ENCODE data around the gene IFIT1B.

The IFIT1B gene

DNA sequence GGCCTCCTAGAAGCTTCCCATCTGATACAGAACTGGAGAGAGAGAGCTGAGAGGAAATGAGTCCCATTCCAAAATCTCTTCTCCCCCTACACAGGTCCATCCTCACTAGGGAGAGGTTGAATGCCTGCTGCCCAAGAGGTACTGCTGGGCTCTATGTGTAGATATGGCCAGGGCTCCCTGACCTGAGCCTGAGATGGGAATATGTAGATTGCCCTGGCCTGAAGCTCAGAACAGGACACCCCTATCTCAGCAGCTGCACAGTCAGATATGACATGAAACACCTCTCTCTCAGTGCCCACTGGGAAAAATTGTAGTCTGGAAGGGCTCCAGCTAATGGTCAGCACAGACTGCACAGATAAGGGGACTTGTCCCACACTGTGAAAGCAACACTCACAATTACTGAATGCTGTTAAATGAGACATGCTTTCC, 3.1 kb upstream of the IFIT1B start (continued):
- TF ChIP-seq, protein P1, sequence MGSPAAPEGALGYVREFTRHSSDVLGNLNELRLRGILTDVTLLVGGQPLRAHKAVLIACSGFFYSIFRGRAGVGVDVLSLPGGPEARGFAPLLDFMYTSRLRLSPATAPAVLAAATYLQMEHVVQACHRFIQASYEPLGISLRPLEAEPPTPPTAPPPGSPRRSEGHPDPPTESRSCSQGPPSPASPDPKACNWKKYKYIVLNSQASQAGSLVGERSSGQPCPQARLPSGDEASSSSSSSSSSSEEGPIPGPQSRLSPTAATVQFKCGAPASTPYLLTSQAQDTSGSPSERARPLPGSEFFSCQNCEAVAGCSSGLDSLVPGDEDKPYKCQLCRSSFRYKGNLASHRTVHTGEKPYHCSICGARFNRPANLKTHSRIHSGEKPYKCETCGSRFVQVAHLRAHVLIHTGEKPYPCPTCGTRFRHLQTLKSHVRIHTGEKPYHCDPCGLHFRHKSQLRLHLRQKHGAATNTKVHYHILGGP (tag by site-specific recombination; IDR thresholded peaks at IDR 0.05): no peak
- TF ChIP-seq ZNF514 (tag by site-specific recombination; IDR thresholded peaks at IDR 0.05) (no peak), ZNF394 (tag by site-specific recombination; IDR thresholded peaks at IDR 0.05; ENCODE audit: borderline replicate concordance) (no peak), ZNF175 (tag by site-specific recombination; IDR thresholded peaks at IDR 0.05) (no peak), ZNF530 (tag by site-specific recombination; IDR thresholded peaks at IDR 0.05; ENCODE audit: low read depth) (no peak), ZEB2 (tag by site-specific recombination; IDR thresholded peaks at IDR 0.05) (no peak), ZXDB (tag by site-specific recombination; IDR thresholded peaks at IDR 0.05) (no peak), ZNF391 (tag by site-specific recombination; IDR thresholded peaks at IDR 0.05; ENCODE audit: borderline replicate concordance, low read depth) (no peak)

GRCh38 chr10:89379103-89379502, 1.2 kb downstream of the IFIT1B start:
- no peak overlapping the region for H3K27ac ChIP-seq (ENCODE audit: extremely low read depth, low read depth, low read length)
- CTCF ChIA-PET: no interaction called here
- POLR2A ChIA-PET: no interaction called here
- TF ChIP-seq ZNF221 (tag by site-specific recombination; IDR thresholded peaks at IDR 0.05; ENCODE audit: borderline replicate concordance): no peak
- TF ChIP-seq SALL2 (tag by site-specific recombination; IDR thresholded peaks at IDR 0.05; ENCODE audit: borderline replicate concordance): no peak
- TF ChIP-seq ZNF404 (tag by site-specific recombination; IDR thresholded peaks at IDR 0.05): no peak
- TF ChIP-seq SP7 (tag by site-specific recombination; IDR thresholded peaks at IDR 0.05): no peak
- no peak for TF ChIP-seq ZNF239 (tag by site-specific recombination; IDR thresholded peaks at IDR 0.05)
- TF ChIP-seq, protein P2, sequence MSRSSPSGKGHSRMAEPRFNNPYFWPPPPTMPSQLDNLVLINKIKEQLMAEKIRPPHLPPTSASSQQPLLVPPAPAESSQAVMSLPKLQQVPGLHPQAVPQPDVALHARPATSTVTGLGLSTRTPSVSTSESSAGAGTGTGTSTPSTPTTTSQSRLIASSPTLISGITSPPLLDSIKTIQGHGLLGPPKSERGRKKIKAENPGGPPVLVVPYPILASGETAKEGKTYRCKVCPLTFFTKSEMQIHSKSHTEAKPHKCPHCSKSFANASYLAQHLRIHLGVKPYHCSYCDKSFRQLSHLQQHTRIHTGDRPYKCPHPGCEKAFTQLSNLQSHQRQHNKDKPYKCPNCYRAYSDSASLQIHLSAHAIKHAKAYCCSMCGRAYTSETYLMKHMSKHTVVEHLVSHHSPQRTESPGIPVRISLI (tag by site-specific recombination; IDR thresholded peaks at IDR 0.05): no peak
- no peak for TF ChIP-seq ZNF585B (tag by site-specific recombination; IDR thresholded peaks at IDR 0.05)
- no peak for TF ChIP-seq KLF8 (tag by site-specific recombination; IDR thresholded peaks at IDR 0.05)
- TF ChIP-seq ZNF658 (tag by site-specific recombination; IDR thresholded peaks at IDR 0.05): no peak
- no peak for TF ChIP-seq REST (tag by site-specific recombination; IDR thresholded peaks at IDR 0.05)
- peaks cover 1% of the 10 kb centered on the region; the same call in 1 of the 2 replicates for H3K4me1 ChIP-seq (ENCODE audit: control insufficient read depth, insufficient read depth, low read length)
- H3K36me3 ChIP-seq (ENCODE audit: control insufficient read depth in 2 of 2, insufficient read depth in 1 of 2, low read length in 2 of 2): no peaks in the 10 kb centered on the region
- no peak overlapping the region for H3K4me3 ChIP-seq (ENCODE audit: low read depth, low read length)
- no peaks in the 10 kb centered on the region for H3K9me3 ChIP-seq (ENCODE audit: control insufficient read depth, insufficient read depth, low read depth, low read length)

- CTCF ChIA-PET: no interaction called here
- TF ChIP-seq, protein P3, sequence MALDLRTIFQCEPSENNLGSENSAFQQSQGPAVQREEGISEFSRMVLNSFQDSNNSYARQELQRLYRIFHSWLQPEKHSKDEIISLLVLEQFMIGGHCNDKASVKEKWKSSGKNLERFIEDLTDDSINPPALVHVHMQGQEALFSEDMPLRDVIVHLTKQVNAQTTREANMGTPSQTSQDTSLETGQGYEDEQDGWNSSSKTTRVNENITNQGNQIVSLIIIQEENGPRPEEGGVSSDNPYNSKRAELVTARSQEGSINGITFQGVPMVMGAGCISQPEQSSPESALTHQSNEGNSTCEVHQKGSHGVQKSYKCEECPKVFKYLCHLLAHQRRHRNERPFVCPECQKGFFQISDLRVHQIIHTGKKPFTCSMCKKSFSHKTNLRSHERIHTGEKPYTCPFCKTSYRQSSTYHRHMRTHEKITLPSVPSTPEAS (tag by site-specific recombination; IDR thresholded peaks at IDR 0.05): no peak
- TF ChIP-seq HOXA7 (CRISPR knock-in tag; IDR thresholded peaks at IDR 0.05; ENCODE audit: borderline replicate concordance) (no peak), KLF9 (tag by site-specific recombination; IDR thresholded peaks at IDR 0.05; ENCODE audit: low read depth) (no peak), ZNF629 (tag by site-specific recombination; IDR thresholded peaks at IDR 0.05) (no peak), ZNF473 (tag by site-specific recombination; IDR thresholded peaks at IDR 0.05) (no peak), ZFP69B (tag by site-specific recombination; IDR thresholded peaks at IDR 0.05) (no peak), ZNF114 (tag by site-specific recombination; IDR thresholded peaks at IDR 0.05) (no peak), ZNF26 (tag by site-specific recombination; IDR thresholded peaks at IDR 0.05) (no peak), BCL11A (tag by site-specific recombination; IDR thresholded peaks at IDR 0.05; ENCODE audit: low read depth) (no peak), ZNF155 (tag by site-specific recombination; IDR thresholded peaks at IDR 0.05) (no peak)
Observed at GRCh38 chr10:89382757-89383156, 4.9 kb downstream of the IFIT1B start.

More at GRCh38 chr10:89382757-89383156, 4.9 kb downstream of the IFIT1B start:
- no peak overlapping the region for H3K27ac ChIP-seq (ENCODE audit: extremely low read depth, low read depth, low read length)
- H3K4me3 ChIP-seq (ENCODE audit: low read depth, low read length): no peak overlapping the region
- no peaks in the 10 kb centered on the region for H3K9me3 ChIP-seq (ENCODE audit: control insufficient read depth, insufficient read depth, low read depth, low read length)
- POLR2A ChIA-PET: no interaction called here
- H3K4me1 ChIP-seq (ENCODE audit: control insufficient read depth, insufficient read depth, low read length): no peaks in the 10 kb centered on the region
- H3K36me3 ChIP-seq (ENCODE audit: control insufficient read depth in 2 of 2, insufficient read depth in 1 of 2, low read length in 2 of 2): no peaks in the 10 kb centered on the region
